NCI-H2029 treated with DMSO at 0.1 percent for 48 hours (cell line): ENCODE data around the gene CARNS1.
"Not testable (repeated sequence)": the region's sequence is repeated elsewhere in the genome, so short reads cannot be mapped to it uniquely, and the experiment has no call there.

Source experiments
- DNase-seq: peaks from one replicate; lab custom pipeline; 2025; lab: John Stamatoyannopoulos, UW

The CARNS1 gene

DNA sequence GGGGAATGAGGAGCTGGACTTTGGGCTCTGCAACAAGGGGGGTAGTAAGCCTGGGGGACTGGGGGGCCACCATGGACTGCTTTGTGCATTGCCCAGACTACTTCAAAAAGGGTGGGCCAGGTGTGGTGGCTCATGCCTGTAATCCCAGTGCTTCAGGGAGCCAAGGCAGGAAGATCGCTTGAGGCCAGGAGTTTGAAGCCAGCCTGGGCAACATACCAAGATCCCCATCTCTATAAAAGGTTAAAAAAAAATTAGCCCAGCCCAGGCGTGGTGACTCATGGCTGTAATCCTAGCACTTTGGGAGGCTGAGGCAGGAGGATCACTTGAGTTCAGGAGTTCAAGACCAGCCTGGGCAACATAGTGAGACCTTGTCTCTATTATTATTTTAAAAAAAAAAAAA, 50.1 kb downstream of the CARNS1 start:
- DNase-seq = not testable (repeated sequence)

DNA sequence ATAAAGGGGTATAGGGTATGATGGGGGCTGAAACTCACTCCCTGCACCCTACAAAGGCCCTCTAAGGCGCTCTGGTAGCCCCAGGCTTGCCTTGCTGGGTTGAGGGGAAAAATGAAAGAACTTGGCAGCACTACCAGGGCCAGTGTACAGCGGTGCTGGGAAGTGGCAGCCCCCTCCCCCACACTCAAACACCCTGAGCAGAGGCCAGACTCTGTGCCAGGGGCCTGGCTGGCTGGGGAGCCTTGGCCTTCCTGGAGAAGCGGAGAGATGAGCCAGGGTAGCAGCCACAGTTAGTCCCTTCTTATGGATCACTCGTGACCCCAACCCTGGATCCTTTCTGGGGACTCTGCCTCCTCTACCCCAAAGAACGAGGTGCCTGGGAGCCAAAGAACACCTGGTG, 50.9 kb downstream of the CARNS1 start:
- no peak for DNase-seq

DNA sequence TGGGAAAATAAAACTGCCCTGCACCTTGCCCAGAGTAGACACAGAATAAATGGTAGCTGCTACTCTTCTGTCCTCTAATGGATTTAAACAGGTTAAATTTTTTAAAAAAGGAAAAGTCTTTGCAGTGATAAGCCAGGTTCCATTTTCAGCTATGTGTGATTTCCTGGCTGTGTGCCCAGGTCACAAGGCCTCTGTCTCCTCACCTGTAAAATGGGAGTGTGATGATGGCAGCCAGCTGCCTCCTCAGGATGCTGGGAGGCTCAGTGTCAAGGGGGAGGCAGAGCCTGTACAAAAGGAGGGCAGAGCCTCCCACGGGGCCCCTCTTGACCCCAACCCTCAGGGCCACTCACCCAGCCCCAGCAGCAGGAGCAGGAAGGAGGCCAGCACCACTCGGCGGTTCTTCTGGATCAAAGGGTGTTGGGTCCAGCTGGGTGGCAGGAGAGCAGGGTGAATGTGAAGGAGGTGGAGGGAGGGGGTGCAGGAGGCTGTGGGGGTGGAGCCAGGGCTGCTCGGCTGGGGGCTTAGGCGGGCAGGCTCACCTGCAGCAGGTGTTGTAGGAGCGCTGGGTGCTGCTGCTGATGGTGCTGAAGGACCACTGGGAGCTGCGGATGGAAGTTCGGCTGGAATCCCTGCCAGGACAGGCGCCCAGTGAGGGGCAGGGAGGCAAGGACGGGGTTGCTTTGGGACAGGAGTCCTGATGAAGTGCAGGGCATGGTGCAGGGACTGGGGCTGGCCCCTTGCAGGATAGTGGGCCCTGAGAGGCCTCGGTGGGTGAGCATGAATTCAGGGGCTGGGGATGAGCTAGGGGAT, 51.7 kb downstream of the CARNS1 start:
- no peak for DNase-seq

DNA sequence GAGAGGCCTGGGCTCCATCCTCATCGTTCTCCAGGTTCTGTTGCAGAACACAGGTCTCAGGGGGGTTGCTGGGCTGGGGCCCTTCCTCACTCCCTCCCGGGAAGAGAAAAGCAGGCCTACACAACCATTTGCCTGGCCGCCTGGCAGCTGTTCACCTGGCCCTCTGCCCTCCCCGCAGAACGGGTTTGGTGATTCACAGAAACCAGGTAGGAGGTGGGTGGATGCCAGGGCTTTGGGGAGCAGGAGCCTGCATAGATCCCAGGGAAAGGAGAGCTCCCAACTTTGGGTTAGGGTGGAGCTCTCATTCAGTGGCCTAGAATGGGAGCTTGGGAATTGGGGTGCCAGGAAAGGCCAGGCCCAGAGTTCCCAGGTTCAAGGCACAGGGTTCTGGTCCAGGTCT, 52.6 kb downstream of the CARNS1 start:
- no peak for DNase-seq

DNA sequence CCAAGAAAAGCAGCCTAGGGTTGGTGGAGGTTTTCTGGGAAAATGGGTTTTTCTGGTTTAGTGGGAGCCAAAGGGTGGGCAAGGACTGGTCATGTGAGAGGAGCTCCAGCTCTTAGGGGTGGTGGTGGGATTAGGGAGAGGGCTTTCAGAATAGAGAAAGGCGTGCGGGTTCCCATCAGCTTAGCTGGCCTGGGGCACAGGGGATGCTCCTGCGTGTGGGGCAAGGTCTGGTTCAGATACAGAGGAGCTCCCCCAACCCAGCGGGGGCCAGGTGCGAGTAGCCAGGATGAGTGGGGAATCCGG, 52.9 kb downstream of the CARNS1 start:
- no peak for DNase-seq

DNA sequence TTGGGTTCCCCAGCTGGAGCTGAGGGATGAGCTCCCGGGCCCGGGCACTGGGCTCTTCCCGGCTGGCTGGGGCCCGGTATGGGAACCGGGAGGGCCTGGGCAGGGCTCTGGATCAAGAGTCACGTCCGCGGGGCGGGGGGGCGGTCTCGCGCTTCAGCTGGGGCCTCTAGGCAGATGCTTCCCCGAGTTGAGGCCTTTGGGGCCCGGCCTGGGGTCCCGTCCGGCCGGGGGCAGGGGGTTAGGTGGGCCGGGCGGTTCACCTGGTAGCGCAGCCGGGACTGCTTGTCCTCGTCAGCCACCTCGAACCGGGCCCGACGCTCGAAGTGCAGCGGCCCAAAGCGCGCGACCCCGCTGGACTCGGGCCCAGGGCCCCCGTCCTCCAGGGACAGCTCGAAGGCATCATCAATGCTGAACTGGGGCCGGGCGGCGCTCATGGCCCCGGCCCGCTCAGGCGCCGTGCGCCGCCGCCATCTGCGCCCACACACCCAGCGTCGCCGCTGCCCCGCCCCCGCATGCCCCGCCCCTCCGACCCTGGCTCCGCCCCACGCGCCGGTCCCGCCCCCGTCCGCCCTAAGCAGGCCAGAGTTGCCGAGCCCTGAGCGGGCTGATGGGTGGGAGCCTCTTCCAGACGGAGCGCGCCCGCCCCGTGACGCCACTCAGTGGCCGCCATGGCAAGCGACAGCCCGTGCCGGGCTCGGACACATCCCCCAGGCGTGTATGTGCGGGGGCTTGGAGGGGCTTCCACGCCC, 53.5 kb downstream of the CARNS1 start, which contains the start of gene TMEM134:
Gene TMEM134, minus strand, starts transcription at position 493 of the 749 bp plus-strand sequence. Its CDS starts 59 bp downstream, at position 434.
- peak; percentile 30 for DNase-seq

DNA sequence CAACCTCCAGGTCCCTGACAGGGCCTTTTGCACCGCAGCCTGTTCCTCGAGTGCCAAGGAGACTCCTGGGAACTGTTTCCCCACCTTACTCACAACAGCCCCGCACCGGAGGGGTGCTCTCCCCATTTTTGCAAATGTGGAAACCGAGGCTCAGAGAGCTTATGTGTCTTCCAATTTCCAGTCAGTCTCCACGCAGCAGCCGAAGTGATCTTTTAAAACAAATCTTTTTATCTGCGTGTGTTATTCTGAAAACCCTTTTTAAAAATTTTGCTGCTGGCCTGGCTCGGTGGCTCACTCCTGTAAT, 54.0 kb downstream of the CARNS1 start:
- no peak for DNase-seq

DNA sequence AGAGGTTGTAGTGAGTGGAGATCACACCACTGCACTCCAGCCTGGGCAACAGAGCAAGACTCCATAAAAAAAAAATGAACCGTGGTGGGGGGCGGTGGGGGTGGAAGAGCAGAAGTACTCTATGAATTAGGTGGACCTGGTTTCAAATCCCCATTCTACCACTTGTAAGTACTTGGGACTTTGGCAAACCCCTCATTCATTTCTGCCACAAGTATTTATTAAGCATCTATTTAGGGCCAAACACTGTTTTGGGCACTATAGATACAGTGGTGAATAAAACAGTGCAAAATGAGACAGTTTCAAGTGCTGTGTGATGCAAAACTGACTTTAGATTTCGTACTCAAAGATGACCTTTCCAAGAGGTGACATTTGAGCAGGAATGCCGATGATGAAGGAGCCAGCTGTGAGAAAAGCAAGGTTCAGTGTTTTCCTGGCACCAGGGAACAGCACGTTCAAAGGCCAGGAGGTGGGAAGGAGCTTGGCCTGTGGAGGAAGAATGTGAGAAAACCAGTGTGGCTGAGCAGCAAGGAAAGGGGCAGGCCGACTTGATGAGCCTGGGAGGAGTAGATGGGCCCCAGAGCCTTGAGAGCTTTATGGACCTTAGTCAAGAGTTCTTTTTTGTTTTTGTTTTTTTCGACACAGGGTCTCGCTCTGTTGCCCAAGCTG, 55.0 kb downstream of the CARNS1 start:
- DNase-seq = no peak

DNA sequence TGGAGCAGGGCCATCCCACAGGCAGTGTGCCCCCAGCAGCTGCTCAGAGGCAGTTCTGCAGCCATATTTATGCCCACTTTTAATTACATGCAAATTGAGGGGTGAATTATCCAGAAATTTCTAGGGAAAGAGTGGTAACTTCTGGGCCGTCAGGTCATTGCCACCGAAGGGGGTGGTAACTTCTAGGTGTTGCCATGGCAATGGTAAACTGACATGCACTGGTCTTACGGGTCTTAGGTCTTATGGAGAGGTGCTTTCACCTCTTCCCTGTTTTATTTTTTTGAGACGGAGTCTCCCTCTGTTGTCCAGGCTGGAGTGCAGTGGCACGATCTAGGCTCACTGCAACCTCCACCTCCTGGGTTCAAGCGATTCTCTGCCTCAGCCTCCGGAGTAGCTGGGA, 57.4 kb downstream of the CARNS1 start:
- no peak for DNase-seq
